KMS-11 (cell line): ENCODE measurements around the gene KIF26B.

Experiments
- H2AFZ ChIP-seq: fragments of 200-600 bp; sonication (generic); 2 replicates; pipeline ENCODE4 v1.6.1; 2016; ENCODE audit warnings: antibody characterized with exemption, mixed run types, low read depth
- H3K27ac ChIP-seq: fragments of 200-600 bp; sonication (generic); 2 replicates; pipeline ENCODE4 v1.6.1; 2016; ENCODE audit warnings: mild to moderate bottlenecking, mixed run types
- H3K27me3 ChIP-seq: fragments of 200-600 bp; sonication (generic); 2 replicates; pipeline ENCODE4 v1.6.1; 2017; ENCODE audit warnings: mild to moderate bottlenecking, low read depth, mixed run types, moderate library complexity; ENCODE audit not compliant: insufficient read depth
- H3K36me3 ChIP-seq: fragments of 200-600 bp; sonication (generic); 2 replicates; pipeline ENCODE4 v1.6.1; 2017; ENCODE audit warnings: mild to moderate bottlenecking, mixed run types; ENCODE audit not compliant: insufficient read depth
- H3K4me1 ChIP-seq: fragments of 200-600 bp; sonication (generic); 2 replicates; pipeline ENCODE4 v1.6.1; 2016; ENCODE audit warnings: mild to moderate bottlenecking, low read depth, mixed run types; ENCODE audit not compliant: poor library complexity, severe bottlenecking
- H3K4me2 ChIP-seq: fragments of 200-600 bp; sonication (generic); 2 replicates; pipeline ENCODE4 v1.7.0; 2016; ENCODE audit warnings: mild to moderate bottlenecking, mixed run types
- H3K4me3 ChIP-seq: fragments of 200-600 bp; sonication (generic); IDR thresholded peaks from 2 replicates; pipeline ENCODE4 v1.6.1; 2017; ENCODE audit warnings: low read depth, low read length, mixed read lengths; ENCODE audit not compliant: insufficient read depth
- H3K79me2 ChIP-seq: fragments of 200-600 bp; sonication (generic); 2 replicates; pipeline ENCODE4 v1.6.1; 2016; ENCODE audit warnings: low read depth, mixed run types; ENCODE audit not compliant: insufficient read depth
- H3K9ac ChIP-seq: fragments of 200-600 bp; sonication (generic); 2 replicates; pipeline ENCODE4 v1.6.1; 2016; ENCODE audit warnings: mild to moderate bottlenecking, mixed run types
- H4K20me1 ChIP-seq: fragments of 200-600 bp; sonication (generic); 2 replicates; pipeline ENCODE4 v1.6.1; 2016; ENCODE audit warnings: mild to moderate bottlenecking, mixed run types; ENCODE audit not compliant: insufficient read depth
- TF ChIP-seq, protein P1 (sequence below): fragments of 200-600 bp; sonication (generic); conservative IDR thresholded peaks from 2 replicates; pipeline ENCODE4 v1.6.1; 2017; ENCODE audit warnings: low read depth, mild to moderate bottlenecking, antibody characterized with exemption, low read length, moderate library complexity, mixed read lengths

The KIF26B gene

DNA sequence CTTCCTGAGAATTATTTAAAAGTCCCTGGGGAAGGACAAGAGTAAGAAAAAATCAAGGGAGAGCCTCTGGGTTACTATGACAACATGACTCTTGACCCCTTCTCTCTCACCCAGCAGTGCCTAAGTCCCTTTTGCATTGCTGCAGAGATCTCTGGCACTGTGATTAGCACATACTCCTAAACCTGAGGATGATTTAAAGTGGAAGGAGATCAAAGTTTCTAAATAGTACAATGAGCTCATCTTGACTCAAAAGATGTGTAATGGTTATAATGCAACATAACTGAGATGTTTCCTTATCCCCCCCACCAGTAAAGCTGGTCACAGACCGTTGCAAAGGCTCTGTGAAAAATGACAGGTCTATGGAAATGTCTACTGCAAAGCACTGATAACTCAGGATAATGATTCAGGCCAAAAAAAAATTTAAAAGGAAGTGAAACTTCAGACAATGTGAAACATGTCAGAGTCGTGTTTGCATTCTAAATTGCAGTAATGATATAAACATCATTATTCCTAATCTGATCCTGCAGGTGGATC lies 519.2 kb downstream of the KIF26B start:
- Histone ChIP-seq H3K36me3 (no peaks in the 10 kb centered on the region), H2AFZ (no peak overlapping the region), H3K4me1 (no peaks in the 10 kb centered on the region), H3K27me3 (no peaks in the 10 kb centered on the region), H4K20me1 (no peaks in the 10 kb centered on the region), H3K9ac (no peak overlapping the region), H3K4me2 (no peak overlapping the region), H3K79me2 (no peaks in the 10 kb centered on the region), H3K27ac (no peak overlapping the region), H3K4me3 (no peak overlapping the region)
- TF ChIP-seq, protein P1, sequence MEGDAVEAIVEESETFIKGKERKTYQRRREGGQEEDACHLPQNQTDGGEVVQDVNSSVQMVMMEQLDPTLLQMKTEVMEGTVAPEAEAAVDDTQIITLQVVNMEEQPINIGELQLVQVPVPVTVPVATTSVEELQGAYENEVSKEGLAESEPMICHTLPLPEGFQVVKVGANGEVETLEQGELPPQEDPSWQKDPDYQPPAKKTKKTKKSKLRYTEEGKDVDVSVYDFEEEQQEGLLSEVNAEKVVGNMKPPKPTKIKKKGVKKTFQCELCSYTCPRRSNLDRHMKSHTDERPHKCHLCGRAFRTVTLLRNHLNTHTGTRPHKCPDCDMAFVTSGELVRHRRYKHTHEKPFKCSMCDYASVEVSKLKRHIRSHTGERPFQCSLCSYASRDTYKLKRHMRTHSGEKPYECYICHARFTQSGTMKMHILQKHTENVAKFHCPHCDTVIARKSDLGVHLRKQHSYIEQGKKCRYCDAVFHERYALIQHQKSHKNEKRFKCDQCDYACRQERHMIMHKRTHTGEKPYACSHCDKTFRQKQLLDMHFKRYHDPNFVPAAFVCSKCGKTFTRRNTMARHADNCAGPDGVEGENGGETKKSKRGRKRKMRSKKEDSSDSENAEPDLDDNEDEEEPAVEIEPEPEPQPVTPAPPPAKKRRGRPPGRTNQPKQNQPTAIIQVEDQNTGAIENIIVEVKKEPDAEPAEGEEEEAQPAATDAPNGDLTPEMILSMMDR: no peak

DNA sequence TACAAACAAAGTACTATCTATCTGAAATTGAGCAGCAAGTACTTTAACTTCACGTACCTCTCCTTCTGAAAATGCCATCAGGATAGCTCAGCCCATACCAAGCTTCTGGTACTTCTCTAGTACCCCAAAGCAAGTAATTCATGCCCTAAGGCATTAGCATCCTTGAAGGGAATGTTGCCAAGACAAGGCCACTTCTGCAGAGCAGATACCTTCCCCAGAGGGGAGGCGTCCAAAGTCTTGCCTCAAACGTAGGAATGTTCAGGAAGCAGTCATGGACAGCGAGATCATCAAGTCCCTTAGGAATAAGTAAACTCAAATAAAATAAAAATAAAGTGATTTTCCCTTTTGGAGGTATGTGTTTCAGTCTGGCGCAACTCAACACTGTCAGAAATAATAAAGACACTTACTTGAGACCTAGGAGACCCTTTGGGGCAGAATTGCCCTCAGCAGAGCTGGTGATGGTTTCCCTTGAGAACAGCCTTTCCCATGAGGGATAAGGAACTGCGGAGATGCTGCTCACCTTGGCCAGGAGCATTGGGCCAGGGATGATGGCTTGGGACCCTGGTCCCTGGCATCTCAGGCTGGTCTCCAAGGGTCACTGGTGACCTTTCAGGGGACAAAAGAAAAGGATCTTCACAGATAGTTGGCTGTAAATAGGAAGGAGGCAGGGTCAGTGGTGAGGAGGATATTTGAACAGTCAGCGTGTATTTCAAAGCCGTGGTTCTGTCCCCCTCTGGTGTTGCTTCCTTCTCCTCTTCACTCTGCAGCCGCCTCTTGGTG lies 522.9 kb downstream of the KIF26B start:
- H2AFZ ChIP-seq: no peak overlapping the region
- TF ChIP-seq, protein P1: no peak
- no peak overlapping the region for H3K27ac ChIP-seq
- no peaks in the 10 kb centered on the region for H3K79me2 ChIP-seq
- H4K20me1 ChIP-seq: no peaks in the 10 kb centered on the region
- H3K27me3 ChIP-seq: no peaks in the 10 kb centered on the region
- H3K4me1 ChIP-seq: no peaks in the 10 kb centered on the region
- H3K9ac ChIP-seq: no peak overlapping the region
- no peaks in the 10 kb centered on the region for H3K36me3 ChIP-seq
- no peak overlapping the region for H3K4me3 ChIP-seq
- H3K4me2 ChIP-seq: no peak overlapping the region

DNA sequence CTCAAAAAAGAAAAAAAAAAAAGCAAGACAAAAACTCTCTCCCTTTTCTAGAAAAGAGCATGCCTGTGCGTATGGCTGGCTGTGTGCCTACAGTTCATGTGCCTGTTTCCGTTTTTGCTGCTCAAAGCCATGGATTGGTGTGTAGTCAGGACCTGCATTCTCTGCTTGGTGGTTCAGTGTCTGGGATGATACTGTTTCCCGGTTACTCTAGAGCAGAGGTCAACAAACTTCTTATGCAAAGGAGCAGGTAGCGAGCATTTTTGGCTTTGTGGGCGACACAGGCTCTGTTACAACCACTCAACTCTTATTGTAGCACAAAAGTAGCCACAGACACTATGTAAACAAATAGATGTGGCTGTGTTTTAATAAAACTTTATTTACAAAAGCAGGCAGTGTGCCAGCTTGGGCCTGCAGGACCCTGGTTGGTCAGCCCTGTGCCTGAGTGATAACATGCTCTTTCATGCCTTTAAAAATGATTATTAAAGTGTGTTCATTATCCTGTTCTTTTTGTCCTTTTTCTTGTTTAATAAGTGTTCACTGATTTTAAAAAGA lies 524.2 kb downstream of the KIF26B start:
- Histone ChIP-seq H3K4me2 (no peak overlapping the region), H4K20me1 (no peaks in the 10 kb centered on the region), H3K4me1 (no peaks in the 10 kb centered on the region), H3K9ac (no peak overlapping the region), H3K79me2 (no peaks in the 10 kb centered on the region), H3K27me3 (no peaks in the 10 kb centered on the region), H2AFZ (no peak overlapping the region), H3K36me3 (no peaks in the 10 kb centered on the region), H3K4me3 (no peak overlapping the region), H3K27ac (no peak overlapping the region)
- TF ChIP-seq, protein P1: no peak

DNA sequence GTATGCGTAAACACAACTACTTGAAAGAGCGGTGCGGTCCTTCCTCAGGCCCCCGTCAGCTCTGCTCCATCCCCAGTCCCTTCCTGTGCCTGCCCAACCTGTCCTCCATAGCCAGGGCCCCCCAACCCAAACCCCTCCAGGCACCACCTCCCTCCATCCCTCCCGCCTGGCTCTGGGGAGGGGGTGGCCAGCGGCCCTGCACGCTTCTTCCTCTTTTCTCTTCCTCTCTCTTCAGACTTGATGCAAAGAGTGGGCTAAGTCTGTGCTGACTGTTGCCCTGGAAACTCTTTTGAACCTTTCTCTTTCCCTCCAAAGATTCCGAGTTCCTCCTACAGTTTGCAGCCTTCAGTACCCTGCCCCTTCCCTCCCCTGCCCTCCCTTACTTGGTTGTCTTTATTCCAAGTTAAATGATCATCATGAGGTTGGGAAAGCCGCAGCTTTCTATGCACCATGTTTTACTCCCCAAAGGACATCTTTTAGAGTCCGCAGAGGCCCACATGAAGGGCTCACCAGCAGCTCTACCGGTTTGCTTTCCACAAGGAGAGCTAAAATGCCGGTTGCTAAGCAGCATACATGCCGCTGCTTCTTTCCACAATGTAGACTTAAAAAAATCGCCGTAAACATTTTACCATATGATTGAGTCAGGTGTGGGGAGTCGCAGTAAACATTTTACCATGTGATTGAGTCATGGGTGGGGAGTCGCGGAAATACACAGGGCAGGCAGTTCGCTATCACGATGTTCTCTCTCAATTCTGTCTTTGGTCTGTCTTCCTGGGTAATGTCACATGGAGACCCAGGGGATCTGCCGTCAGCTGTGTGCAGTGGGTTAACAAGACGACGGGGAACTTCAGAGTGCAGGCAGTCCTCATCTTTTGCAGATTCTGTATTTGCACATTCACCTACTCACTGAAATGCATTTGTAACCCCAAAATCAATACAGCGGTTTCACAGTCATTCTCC lies 525.3 kb downstream of the KIF26B start:
- no peak overlapping the region for H2AFZ ChIP-seq
- TF ChIP-seq, protein P1: no peak
- no peak overlapping the region for H3K4me2 ChIP-seq
- H3K27ac ChIP-seq: no peak overlapping the region
- no peak overlapping the region for H3K9ac ChIP-seq
- no peaks in the 10 kb centered on the region for H4K20me1 ChIP-seq
- H3K36me3 ChIP-seq: no peaks in the 10 kb centered on the region
- no peaks in the 10 kb centered on the region for H3K4me1 ChIP-seq
- H3K27me3 ChIP-seq: no peaks in the 10 kb centered on the region
- H3K79me2 ChIP-seq: no peaks in the 10 kb centered on the region
- no peak overlapping the region for H3K4me3 ChIP-seq
